GM12875 (cell line): ENCODE data around the gene PARD3B.

ENCODE experiments used
- H3K4me3 ChIP-seq: one replicate; pipeline ENCODE4 v1.5.1; 2011; ENCODE audit warnings: low read depth, low read length, control low read depth
- CTCF ChIP-seq: IDR thresholded peaks from 2 replicates; pipeline ENCODE4 v1.5.1; 2011; ENCODE audit warnings: low read depth, mild to moderate bottlenecking, control low read depth, inconsistent platforms, low read length, moderate library complexity, borderline replicate concordance; ENCODE audit not compliant: insufficient read depth

Gene PARD3B

GRCh38 chr2:205524656-205525055 lies 979.4 kb downstream of the PARD3B start:
- no peak for TF ChIP-seq CTCF
- H3K4me3 ChIP-seq: no peak overlapping the region

DNA sequence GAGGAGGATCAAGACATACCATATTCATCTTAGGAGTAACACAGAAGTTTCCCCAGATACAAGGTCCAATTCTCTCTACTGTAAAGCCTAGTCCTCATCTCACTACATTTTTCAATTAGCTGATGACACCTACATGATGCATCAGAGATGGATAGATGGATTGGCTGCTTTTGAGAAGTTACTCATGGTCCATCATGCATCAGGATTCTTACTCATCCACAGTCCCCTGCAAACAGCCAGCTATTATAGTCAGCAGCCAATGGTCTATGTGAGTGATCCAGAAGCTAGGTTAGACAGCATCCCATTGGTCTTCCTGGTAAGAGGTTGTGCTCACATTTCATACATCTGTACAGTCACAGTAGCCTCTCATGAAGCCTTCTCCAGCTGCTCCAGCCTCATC lies 982.5 kb downstream of the PARD3B start:
- TF ChIP-seq CTCF: no peak
- H3K4me3 ChIP-seq: no peak overlapping the region

GRCh38 chr2:205531072-205531471 lies 985.8 kb downstream of the PARD3B start:
- no peak for TF ChIP-seq CTCF
- H3K4me3 ChIP-seq: no peak overlapping the region

GRCh38 chr2:205531489-205532148 lies 986.3 kb downstream of the PARD3B start:
- no peak overlapping the region for H3K4me3 ChIP-seq
- no peak for TF ChIP-seq CTCF

GRCh38 chr2:205535001-205535400 lies 989.7 kb downstream of the PARD3B start:
- H3K4me3 ChIP-seq: no peak overlapping the region
- no peak for TF ChIP-seq CTCF

DNA sequence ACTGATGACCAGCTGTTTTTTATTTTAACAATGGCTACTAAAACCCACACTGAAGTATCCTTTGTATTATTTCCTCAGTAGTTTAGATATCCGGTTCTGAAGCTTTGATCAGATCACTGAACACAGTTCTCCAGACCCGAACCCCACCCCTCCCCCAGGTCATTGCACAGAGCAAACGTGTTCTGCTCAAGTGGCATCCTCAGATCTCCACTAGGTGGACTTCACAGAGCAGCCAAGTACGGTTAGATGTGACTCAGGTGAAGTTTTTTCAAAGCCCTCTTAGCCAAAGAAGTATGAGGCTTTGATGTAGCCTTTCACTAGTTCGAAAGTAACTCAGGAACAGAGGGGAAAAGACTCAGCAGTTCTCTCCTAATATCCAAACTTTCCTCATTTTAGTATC lies 994.3 kb downstream of the PARD3B start:
- TF ChIP-seq CTCF: no peak
- no peak overlapping the region for H3K4me3 ChIP-seq

- H3K4me3 ChIP-seq: no peak overlapping the region
Observed at GRCh38 chr2:205540036-205540435, 994.8 kb downstream of the PARD3B start.

More at GRCh38 chr2:205540036-205540435, 994.8 kb downstream of the PARD3B start:
- no peak for TF ChIP-seq CTCF
